Ramos (cell line): ENCODE measurements around the gene LUZP2.

Source experiments
- in situ Hi-C: fragments of 300-500 bp; cut with MboI; formaldehyde crosslinking; loops from one replicate; pipeline ENCODE4 v1.14.3; 2022; ENCODE audit warnings: low sequenced_read_pairs; ENCODE audit not compliant: unreplicated experiment

The LUZP2 gene

GRCh38 chr11:24697522-24698111 is 200.8 kb downstream of the LUZP2 start:
- in situ Hi-C loops = no loop called here

GRCh38 chr11:24704716-24705115 is 207.9 kb downstream of the LUZP2 start:
- in situ Hi-C loops = no loop called here

- in situ Hi-C loops = no loop called here
Observed at GRCh38 chr11:24705474-24705873, 208.6 kb downstream of the LUZP2 start.

- in situ Hi-C loops = no loop called here
Observed at GRCh38 chr11:24708616-24709015, 211.8 kb downstream of the LUZP2 start.

- in situ Hi-C loops = no loop called here
Observed at GRCh38 chr11:24709928-24710565, 213.2 kb downstream of the LUZP2 start.

GRCh38 chr11:24714601-24715000 is 217.7 kb downstream of the LUZP2 start:
- in situ Hi-C loops = no loop called here

- in situ Hi-C loops = no loop called here
Observed at GRCh38 chr11:24716403-24716802, 219.6 kb downstream of the LUZP2 start.

- in situ Hi-C loops = no loop called here
Observed at GRCh38 chr11:24723231-24723630, 226.4 kb downstream of the LUZP2 start.

- in situ Hi-C loops = no loop called here
Observed at GRCh38 chr11:24731554-24731953, 234.7 kb downstream of the LUZP2 start.

GRCh38 chr11:24734742-24735237 is 237.9 kb downstream of the LUZP2 start:
- in situ Hi-C loops = no loop called here

GRCh38 chr11:24738972-24739371 is 242.1 kb downstream of the LUZP2 start:
- in situ Hi-C loops = no loop called here

GRCh38 chr11:24739637-24740036 is 242.8 kb downstream of the LUZP2 start:
- in situ Hi-C loops = no loop called here

GRCh38 chr11:24747275-24748251 is 250.7 kb downstream of the LUZP2 start:
- in situ Hi-C loops = no loop called here

GRCh38 chr11:24748261-24748660 is 251.4 kb downstream of the LUZP2 start:
- in situ Hi-C loops = no loop called here

- in situ Hi-C loops = no loop called here
Observed at GRCh38 chr11:24754406-24754805, 257.6 kb downstream of the LUZP2 start.

GRCh38 chr11:24755260-24755839 is 258.5 kb downstream of the LUZP2 start:
- in situ Hi-C loops = no loop called here

- in situ Hi-C loops = no loop called here
Observed at GRCh38 chr11:24759742-24760141, 262.9 kb downstream of the LUZP2 start.

GRCh38 chr11:24760681-24761080 is 263.8 kb downstream of the LUZP2 start:
- in situ Hi-C loops = no loop called here

- in situ Hi-C loops = no loop called here
Observed at GRCh38 chr11:24762076-24762475, 265.2 kb downstream of the LUZP2 start.

GRCh38 chr11:24767411-24767810 is 270.6 kb downstream of the LUZP2 start:
- in situ Hi-C loops = no loop called here

GRCh38 chr11:24773322-24773721 is 276.5 kb downstream of the LUZP2 start:
- in situ Hi-C loops = no loop called here
